Activated CD4-positive, alpha-beta memory T cell treated with anti-CD3 and anti-CD28 coated beads for 36 hours (primary cell): ENCODE data around the gene ALG8. TPM values are rescaled to one million over a fixed set of nuclear protein-coding genes. Genes with fewer than 3 reads are reported as not detected.
"Not testable (repeated sequence)": the region's sequence is repeated elsewhere in the genome, so short reads cannot be mapped to it uniquely, and the experiment has no call there.

Experiments
- CTCF ChIA-PET: fragments of 350-600 bp; sonication (Branson Sonifier 250); formaldehyde crosslinking; loops from one replicate; lab custom pipeline; 2021; ENCODE audit warnings: antibody characterized with exemption, inconsistent platforms; lab: Charles Lee
- POLR2A ChIA-PET: fragments of 350-600 bp; sonication (Branson Sonifier 250); formaldehyde crosslinking; loops from one replicate; lab custom pipeline; 2021; ENCODE audit warnings: antibody characterized with exemption; lab: Charles Lee
- DNase-seq: peaks from one replicate; pipeline ENCODE4 v3.0.0-alpha.2; 2020
- H3K27ac Mint-ChIP-seq: one replicate; pipeline ENCODE4 v1.8.0; 2021; ENCODE audit warnings: mixed read lengths
- H3K27me3 Mint-ChIP-seq: one replicate; pipeline ENCODE4 v1.8.0; 2021; ENCODE audit warnings: mixed read lengths
- H3K36me3 Mint-ChIP-seq: one replicate; pipeline ENCODE4 v1.8.0; 2021; ENCODE audit warnings: mixed read lengths
- H3K4me1 Mint-ChIP-seq: one replicate; pipeline ENCODE4 v1.8.0; 2021; ENCODE audit warnings: low read depth, mixed read lengths
- H3K4me3 Mint-ChIP-seq: one replicate; pipeline ENCODE4 v1.8.0; 2021; ENCODE audit warnings: mild to moderate bottlenecking, mixed read lengths
- H3K9me3 Mint-ChIP-seq: one replicate; pipeline ENCODE4 v1.8.0; 2021; ENCODE audit warnings: mixed read lengths
- intact Hi-C: fragments of 100-400 bp; cut with micrococcal nuclease; formaldehyde crosslinking; loops from one replicate; pipeline ENCODE4 v1.15.1; 2023
- total RNA-seq, 2 experiments: library from RNA; stranded (reverse); gene quantifications; one replicate each; pipeline ENCODE4 v1.2.3, GENCODE V29; 2021

ALG8 gene
- total RNA-seq, 2 experiments from 2014 or later, result 45.8 to 45.9 TPM

DNA sequence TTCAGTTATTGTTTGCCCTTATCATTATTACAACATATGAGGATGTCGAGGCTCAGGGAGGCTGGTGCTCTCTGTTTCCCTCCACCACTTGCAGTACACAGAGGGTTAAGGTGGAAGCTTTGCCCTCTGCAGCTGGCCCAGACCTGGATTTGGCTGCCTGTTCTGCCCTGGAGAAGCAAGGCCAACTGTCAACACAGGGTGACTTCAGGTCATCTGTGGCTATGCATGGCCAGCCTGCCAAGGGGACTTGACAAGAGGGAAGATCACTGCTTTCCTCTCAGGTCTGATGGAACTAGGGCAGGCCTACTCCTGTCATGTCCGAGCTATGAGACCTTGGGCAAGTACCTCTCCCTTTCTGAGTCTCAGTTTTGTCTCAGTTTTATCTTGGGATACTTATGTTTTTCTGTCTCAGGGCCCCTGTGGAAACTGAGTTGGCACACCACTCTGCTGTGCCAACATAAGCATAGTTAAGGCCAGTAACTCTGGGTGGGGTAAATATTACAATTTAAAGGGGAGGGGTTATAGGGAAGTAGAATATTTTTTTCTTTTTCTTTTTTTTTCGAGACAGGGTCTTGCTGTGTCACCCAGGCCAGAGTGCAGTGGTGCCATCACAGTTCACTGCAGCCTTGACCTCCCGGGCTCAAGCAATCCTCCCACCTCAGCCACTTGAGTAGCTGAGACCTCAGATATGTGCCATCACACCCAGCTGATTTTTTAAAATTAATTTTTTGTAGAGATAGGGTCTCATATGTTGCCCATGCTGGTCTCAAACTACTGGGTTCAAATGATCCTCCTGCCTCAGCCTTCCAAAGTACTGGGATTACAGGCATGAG lies 78.1 kb downstream of the ALG8 start:
- Mint-ChIP-seq H3K27ac (no peak overlapping the region), H3K4me1 (no peaks in the 10 kb centered on the region), H3K9me3 (no peaks in the 10 kb centered on the region), H3K36me3 (no peaks in the 10 kb centered on the region), H3K4me3 (no peak overlapping the region), H3K27me3 (no peaks in the 10 kb centered on the region)
- DNase-seq, result no peak
- ChIA-PET POLR2A (no interaction called here), CTCF (no interaction called here)
- intact Hi-C loops, result no loop called here

DNA sequence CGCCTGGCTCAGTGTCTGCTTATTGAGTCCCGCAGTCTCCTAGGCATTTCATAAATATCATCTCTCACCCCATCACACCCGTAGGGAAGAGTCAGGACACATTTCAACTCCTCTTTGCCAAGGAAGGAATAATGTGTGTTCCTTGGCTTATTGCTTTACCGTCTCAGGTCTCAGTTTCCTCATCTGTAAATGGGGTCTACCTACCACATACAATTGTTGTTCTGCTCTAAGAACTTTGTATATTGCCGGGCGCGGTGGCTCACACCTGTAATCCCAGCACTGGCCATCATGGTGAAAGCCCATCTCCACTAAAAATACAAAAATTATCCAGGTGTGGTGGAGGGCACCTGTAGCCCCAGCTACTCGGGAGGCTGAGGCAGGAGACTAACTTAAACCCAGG lies 78.9 kb downstream of the ALG8 start:
- H3K4me1 Mint-ChIP-seq, result no peaks in the 10 kb centered on the region
- no peaks in the 10 kb centered on the region for H3K36me3 Mint-ChIP-seq

DNA sequence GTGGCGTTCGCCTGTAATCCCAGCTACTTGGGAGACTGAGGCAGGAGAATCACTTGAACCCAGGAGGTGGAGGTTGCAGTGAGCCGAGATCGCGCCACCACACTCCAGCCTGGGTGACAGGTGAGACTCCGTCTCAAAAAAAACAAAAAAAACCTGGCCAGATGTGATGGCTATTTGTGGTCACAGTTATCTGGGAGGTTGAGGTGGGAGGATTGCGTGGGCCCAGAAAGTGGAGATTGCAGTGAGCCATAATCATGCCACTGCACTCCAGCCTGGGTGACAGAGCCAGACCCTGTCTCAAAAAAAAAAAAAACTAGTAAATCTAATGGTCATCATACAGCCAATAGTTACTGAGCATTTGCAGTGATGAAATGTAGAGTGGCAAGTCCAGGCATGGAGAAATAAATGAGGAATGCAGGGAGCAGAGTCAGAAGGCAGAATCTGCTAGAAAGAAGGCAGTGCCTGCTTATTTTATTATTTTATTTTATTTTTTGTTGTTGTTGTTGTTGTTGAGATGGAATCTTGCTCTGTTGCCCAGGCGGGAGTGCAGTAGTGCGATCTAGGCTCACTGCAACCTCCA lies 79.6 kb downstream of the ALG8 start:
- CTCF ChIA-PET, result interaction anchor here (1.0 kb wide), 1 partner anchor 14 kb away, joined by 3 read pairs; no protein-coding TSS in a partner anchor
- intact Hi-C loops, H3K9me3 Mint-ChIP-seq, DNase-seq, POLR2A ChIA-PET, H3K36me3 Mint-ChIP-seq, H3K4me3 Mint-ChIP-seq, H3K27me3 Mint-ChIP-seq, H3K4me1 Mint-ChIP-seq, H3K27ac Mint-ChIP-seq: not testable (repeated sequence)

More for the DNA sequence above, 78.9 kb downstream of the ALG8 start:
- Mint-ChIP-seq H3K27ac (no peak overlapping the region), H3K9me3 (no peaks in the 10 kb centered on the region), H3K27me3 (no peaks in the 10 kb centered on the region), H3K4me3 (no peak overlapping the region)
- intact Hi-C loops, result no loop called here
- ChIA-PET CTCF (no interaction called here), POLR2A (no interaction called here)
- DNase-seq, result no peak

DNA sequence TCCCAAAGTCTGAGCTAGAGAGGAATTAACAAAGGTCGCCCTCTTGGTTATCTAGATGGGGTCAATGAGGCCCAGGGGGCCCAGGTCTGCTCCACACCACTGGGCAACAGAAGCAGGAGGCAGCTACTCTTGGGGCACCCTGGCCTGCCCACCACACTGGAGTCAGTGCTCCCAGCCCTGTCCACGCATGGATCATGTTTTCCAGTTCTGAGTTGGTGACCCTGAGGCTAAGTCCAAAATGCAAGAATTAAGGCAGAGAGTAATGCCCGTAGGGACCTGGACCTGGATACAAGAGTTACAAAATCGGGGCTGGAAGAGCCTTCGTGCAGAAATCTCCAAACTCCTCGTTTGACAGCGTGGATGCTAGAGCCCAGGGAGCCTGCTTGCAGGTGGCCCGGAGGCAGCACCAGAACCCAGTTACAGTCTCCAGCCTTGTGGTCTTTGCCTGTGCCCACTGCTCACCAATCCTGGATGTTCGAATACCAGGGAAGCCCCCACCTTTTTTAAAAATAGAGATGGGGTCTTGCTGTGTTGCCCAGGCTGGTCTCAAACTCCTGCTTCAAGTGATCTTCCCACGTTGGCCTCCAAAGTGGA lies 81.9 kb downstream of the ALG8 start:
- CTCF ChIA-PET, result no interaction called here
- no peak for DNase-seq
- Mint-ChIP-seq H3K4me1 (no peaks in the 10 kb centered on the region), H3K36me3 (no peaks in the 10 kb centered on the region), H3K9me3 (no peaks in the 10 kb centered on the region), H3K27me3 (no peaks in the 10 kb centered on the region), H3K27ac (no peak overlapping the region), H3K4me3 (no peak overlapping the region)
- POLR2A ChIA-PET, result interaction anchor here (0.9 kb wide), 1 partner anchor 12 kb away, joined by 3 read pairs; no protein-coding TSS in a partner anchor
- intact Hi-C loops, result no loop called here

DNA sequence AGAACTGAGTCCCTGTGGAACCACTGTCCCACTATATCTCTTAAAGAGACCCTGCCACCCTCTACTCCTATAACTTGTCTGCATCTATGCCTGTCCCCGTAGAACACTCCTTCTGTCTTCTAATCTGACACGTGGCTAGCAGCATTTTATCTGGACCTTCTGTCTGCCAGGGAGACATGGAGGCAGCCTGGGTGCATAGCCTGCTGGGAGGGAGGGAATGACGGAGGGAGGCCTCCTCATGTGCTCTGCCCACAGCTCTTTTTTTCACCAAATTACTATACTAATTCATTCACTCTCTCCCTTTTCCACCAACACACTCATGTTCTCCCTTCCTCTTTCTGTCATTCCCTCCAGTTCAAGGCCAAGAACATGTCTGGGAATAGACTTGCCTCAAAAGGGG lies 83.3 kb downstream of the ALG8 start:
- ChIA-PET CTCF (interaction anchor here (3.1 kb wide), 1 partner anchor 10 kb away, joined by 15 read pairs; no protein-coding TSS in a partner anchor), POLR2A (no interaction called here)
- DNase-seq, result no peak
- Mint-ChIP-seq H3K4me3 (no peak overlapping the region), H3K36me3 (no peaks in the 10 kb centered on the region), H3K27ac (no peak overlapping the region), H3K27me3 (no peaks in the 10 kb centered on the region), H3K9me3 (no peaks in the 10 kb centered on the region), H3K4me1 (peaks cover under 1% of the 10 kb centered on the region)
- intact Hi-C loops, result no loop called here

DNA sequence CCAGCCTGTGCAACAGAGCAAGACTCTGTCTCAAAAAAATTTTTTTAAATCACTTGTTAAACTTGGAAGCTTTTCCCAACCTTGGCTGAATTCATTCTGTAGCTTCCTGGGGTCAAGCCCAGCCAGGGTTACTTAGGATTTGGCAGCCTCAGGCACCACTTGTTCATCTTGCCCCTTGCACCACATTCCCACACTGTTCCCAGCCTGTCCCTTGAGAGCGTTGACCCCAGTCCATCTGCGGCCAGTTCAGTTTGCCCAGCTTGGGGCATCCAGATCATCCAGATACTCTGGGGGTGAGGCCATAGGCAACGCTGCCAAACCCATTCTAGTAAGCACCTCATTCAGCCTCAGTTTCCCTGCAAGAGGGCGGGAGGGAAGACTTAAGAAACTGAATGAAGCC lies 84.5 kb downstream of the ALG8 start:
- no peak for DNase-seq
- intact Hi-C loops, result no loop called here
- H3K4me1 Mint-ChIP-seq, result peaks cover 4% of the 10 kb centered on the region
- ChIA-PET CTCF (interaction anchor here (1.2 to 3.1 kb wide), 2 partner anchors 9 to 11 kb away, joined by 4 to 15 read pairs; no protein-coding TSS in a partner anchor), POLR2A (no interaction called here)
- H3K27me3 Mint-ChIP-seq, result no peaks in the 10 kb centered on the region
- no peaks in the 10 kb centered on the region for H3K36me3 Mint-ChIP-seq
- no peak overlapping the region for H3K27ac Mint-ChIP-seq
- no peaks in the 10 kb centered on the region for H3K9me3 Mint-ChIP-seq
- no peak overlapping the region for H3K4me3 Mint-ChIP-seq

DNA sequence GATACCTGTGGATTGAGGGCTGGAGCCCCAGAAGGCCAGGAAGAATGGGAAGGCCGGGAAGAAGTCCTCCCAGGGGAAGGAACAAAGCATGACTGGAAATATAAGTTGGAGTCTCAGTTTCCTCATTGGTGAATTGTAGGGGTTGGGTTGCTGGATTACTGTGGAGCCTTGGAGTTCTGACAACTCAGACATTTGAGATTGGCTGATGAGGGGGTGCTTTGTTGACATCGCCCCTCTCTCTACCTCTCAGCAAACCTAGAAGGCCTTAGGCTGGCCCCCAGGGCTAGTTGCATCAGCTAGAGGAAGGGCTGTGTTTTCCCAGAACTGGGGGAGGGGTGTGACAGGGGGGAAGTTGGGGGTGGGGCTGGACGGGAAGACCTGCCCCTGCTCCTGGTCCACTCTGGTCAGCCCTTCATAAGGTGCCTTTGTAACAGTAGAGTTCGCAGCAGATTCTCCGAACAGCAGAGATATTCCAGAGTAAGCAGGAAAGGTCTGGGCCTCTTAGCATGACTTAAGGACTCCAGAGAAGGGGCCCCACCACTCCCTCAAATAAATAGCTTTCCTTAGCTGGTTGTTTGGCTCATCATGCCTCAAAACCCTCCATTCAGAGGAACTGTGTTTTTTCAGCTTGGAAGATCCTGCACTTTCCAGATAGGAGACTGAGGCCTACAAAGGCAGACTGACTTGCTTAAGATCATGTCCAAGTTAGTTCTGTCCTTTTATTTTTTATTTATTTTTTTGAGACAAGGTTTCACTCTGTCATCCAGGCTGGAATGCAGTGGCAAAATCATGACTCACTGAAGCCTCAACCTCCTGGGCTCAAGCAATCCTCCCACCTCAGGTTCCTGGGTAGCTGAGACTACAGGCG lies 88.2 kb downstream of the ALG8 start:
- DNase-seq, result no peak
- Mint-ChIP-seq H3K4me3 (no peak overlapping the region), H3K9me3 (no peaks in the 10 kb centered on the region), H3K27me3 (no peaks in the 10 kb centered on the region), H3K36me3 (no peaks in the 10 kb centered on the region), H3K4me1 (peaks cover 7% of the 10 kb centered on the region), H3K27ac (no peak overlapping the region)
- CTCF ChIA-PET, result no interaction called here
- POLR2A ChIA-PET, result no interaction called here
- intact Hi-C loops, result no loop called here

Other genes with a start within 250 kb of the ALG8 start
- 10 to 100 TPM; 53.5 to 55.3 TPM for gene INTS4, start 145.0 kb downstream of the ALG8 start, total RNA-seq
- gene KCTD14, start 116.3 kb downstream of the ALG8 start, total RNA-seq, result under 1 TPM in 1 of 2 experiments, not detected in 1; 0.17 TPM
- not detected for gene THRSP, start 75.8 kb downstream of the ALG8 start, total RNA-seq
- gene NDUFC2, start 59.8 kb downstream of the ALG8 start, total RNA-seq, result 100 to 1,000 TPM; 209 to 230 TPM
- 1 to 10 TPM; 7.9 to 8.8 TPM for gene KCTD21, start 49.0 kb upstream of the ALG8 start, total RNA-seq
- gene USP35, start 49.3 kb upstream of the ALG8 start, total RNA-seq, result 1 to 10 TPM; 9.3 to 9.6 TPM